GM12874 (cell line): ENCODE measurements around the gene ZYG11B.

Experiments
- TF ChIP-seq, protein P1 (sequence below): IDR thresholded peaks from 2 replicates; pipeline ENCODE4 v1.5.1; 2011; ENCODE audit warnings: low read depth, mild to moderate bottlenecking, control low read depth, low read length, moderate library complexity; ENCODE audit not compliant: insufficient read depth

Gene ZYG11B

DNA sequence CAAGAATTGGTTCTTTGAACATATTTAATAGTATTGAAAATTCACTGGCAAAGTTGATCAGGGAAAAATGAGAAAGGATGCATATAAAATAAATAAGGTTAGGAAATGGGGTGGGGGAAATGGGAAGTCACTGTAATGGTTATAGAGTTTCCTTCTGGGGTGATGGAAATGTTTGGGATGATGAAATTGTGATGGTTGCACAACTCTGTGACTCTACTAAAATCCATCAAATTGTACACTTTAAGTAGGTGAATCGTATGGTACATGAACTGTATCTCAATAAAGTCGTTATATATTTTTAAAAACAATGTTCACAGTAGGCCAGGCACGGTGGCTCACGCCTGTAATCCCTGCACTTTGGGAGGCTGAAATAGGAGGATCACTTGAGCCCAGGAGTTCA, 59.9 kb downstream of the ZYG11B start:
- TF ChIP-seq, protein P1, sequence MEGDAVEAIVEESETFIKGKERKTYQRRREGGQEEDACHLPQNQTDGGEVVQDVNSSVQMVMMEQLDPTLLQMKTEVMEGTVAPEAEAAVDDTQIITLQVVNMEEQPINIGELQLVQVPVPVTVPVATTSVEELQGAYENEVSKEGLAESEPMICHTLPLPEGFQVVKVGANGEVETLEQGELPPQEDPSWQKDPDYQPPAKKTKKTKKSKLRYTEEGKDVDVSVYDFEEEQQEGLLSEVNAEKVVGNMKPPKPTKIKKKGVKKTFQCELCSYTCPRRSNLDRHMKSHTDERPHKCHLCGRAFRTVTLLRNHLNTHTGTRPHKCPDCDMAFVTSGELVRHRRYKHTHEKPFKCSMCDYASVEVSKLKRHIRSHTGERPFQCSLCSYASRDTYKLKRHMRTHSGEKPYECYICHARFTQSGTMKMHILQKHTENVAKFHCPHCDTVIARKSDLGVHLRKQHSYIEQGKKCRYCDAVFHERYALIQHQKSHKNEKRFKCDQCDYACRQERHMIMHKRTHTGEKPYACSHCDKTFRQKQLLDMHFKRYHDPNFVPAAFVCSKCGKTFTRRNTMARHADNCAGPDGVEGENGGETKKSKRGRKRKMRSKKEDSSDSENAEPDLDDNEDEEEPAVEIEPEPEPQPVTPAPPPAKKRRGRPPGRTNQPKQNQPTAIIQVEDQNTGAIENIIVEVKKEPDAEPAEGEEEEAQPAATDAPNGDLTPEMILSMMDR = no peak

DNA sequence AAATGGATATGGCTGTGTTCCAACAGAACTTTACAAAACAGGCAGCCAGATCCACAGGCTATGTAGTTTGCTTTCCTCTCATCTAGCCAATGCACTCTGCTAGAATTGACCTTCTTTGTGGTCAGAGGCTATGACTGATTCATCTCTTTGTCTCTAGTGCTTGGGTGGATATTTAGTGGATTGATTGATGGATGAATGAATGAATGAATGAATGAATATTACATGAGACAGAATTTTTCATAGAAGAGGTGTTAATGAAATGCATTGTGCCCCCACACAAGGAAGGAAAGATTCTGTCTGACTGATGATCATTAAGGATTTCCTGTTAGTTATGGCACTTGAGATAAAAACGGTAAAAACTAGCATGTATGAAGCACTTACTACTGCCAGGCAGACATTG, 65.8 kb downstream of the ZYG11B start:
- TF ChIP-seq, protein P1 = no peak

- TF ChIP-seq, protein P1 = no peak
Measured at GRCh38 chr1:52795464-52795863, 69.2 kb downstream of the ZYG11B start.

GRCh38 chr1:52798331-52798730, 72.1 kb downstream of the ZYG11B start:
- TF ChIP-seq, protein P1 = no peak

GRCh38 chr1:52801011-52801410, 74.8 kb downstream of the ZYG11B start:
- TF ChIP-seq, protein P1 = no peak

DNA sequence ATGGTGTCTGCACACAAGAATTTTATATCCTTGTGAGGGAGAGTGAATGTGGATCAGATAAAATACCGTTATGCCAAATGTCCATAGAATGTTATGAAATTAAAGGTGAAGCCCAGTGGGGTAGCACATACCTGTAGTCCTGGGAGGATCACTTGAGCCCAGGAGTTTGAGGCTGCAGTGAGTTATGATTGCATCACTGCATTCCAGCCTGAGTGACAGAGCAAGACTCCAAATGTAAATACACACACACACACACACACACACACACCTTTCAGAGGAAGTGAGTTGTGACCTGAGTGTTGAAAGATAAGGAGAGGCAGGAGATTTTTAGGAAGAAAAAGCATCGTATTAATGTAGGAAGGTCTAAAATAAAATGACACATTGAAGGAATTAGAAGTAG, 88.2 kb downstream of the ZYG11B start:
- TF ChIP-seq, protein P1 = no peak

- TF ChIP-seq, protein P1 = no peak
Measured at GRCh38 chr1:52825868-52826267, 99.6 kb downstream of the ZYG11B start.

DNA sequence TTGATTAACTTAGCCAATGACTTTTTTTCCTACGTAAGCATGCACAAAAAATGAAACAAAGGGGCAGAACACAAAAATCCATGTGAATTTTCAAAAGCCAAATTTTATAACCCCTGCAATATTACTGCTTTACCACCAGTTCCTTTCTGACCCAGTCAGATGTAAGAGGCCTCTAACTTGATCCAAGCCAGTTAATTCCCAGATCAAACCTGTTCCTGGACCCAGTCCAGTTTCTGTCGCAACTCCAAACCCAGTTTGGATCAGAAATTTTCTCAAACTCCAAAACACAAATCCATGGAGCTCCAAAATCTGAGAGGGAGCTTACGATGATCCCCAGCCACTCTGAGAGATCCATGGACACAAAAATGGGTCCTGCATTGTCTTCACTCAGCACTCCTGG, 108.5 kb downstream of the ZYG11B start:
- TF ChIP-seq, protein P1 = no peak
